ENCODE data around the gene KIF4B. TPM values are rescaled to one million over a fixed set of nuclear protein-coding genes. Genes with fewer than 3 reads are reported as not detected.

KIF4B gene
- total and polyA plus RNA-seq, 2 experiments from 2014 or later, result 0.05 to 0.10 TPM

DNA sequence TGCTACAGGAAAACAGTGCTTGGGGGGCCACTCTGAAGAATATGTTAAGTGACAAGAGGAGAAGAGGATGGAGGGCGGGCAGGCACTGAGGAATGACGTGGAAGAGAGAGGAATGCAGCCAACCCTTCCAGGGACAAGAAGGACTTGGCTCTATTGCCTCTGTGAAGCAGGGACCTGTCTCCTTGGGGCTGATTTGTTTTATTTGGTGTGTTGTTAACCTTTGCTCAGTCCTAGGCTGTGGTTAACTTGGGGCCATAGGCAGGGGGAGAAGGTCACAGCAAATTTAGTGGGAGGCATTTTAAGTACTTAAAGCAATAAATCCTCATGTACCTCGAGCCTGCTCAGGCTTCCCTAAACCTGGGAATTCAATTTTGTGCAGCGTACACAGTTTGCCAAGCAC is 39.9 kb downstream of the KIF4B start:
- no peak for TF ChIP-seq EZH2phosphoT487 (IDR thresholded peaks at IDR 0.05; ENCODE audit: low read depth, severe bottlenecking, unreplicated experiment)
- TF ChIP-seq, protein P1, sequence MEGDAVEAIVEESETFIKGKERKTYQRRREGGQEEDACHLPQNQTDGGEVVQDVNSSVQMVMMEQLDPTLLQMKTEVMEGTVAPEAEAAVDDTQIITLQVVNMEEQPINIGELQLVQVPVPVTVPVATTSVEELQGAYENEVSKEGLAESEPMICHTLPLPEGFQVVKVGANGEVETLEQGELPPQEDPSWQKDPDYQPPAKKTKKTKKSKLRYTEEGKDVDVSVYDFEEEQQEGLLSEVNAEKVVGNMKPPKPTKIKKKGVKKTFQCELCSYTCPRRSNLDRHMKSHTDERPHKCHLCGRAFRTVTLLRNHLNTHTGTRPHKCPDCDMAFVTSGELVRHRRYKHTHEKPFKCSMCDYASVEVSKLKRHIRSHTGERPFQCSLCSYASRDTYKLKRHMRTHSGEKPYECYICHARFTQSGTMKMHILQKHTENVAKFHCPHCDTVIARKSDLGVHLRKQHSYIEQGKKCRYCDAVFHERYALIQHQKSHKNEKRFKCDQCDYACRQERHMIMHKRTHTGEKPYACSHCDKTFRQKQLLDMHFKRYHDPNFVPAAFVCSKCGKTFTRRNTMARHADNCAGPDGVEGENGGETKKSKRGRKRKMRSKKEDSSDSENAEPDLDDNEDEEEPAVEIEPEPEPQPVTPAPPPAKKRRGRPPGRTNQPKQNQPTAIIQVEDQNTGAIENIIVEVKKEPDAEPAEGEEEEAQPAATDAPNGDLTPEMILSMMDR (IDR thresholded peaks at IDR 0.05; ENCODE audit: poor library complexity), result no peak
- no peak for TF ChIP-seq EZH2 (IDR thresholded peaks at IDR 0.05; ENCODE audit: borderline replicate concordance)
- H3K4me2 ChIP-seq, result peak overlapping the region; percentile 24
- no peaks in the 10 kb centered on the region for H3K27me3 ChIP-seq
- no peaks in the 10 kb centered on the region for H4K20me1 ChIP-seq (ENCODE audit: insufficient read depth, poor library complexity, severe bottlenecking)
- WGBS (ENCODE audit: low lambda C conversion rate, missing lambda C conversion rate), result 22% methylated on average over 4 of the region's 4 CpGs
- peak; percentile 42 for DNase-seq (ENCODE audit: low spot score)
- no peaks in the 10 kb centered on the region for H3K9me3 ChIP-seq (ENCODE audit: low read depth)
- peaks cover 18% of the 10 kb centered on the region for H3K4me1 ChIP-seq (ENCODE audit: insufficient read depth)
- no peaks in the 10 kb centered on the region for H3K9me2 ChIP-seq (replicated peaks; ENCODE audit: insufficient read depth)
- H3K36me3 ChIP-seq (replicated peaks; ENCODE audit: insufficient read depth, low read depth), result no peaks in the 10 kb centered on the region
- H2AFZ ChIP-seq, result no peak overlapping the region
- peak overlapping the region; percentile 49 for H3K27ac ChIP-seq
- no peak overlapping the region for H3K4me3 ChIP-seq
- no peaks in the 10 kb centered on the region for H3K79me2 ChIP-seq

DNA sequence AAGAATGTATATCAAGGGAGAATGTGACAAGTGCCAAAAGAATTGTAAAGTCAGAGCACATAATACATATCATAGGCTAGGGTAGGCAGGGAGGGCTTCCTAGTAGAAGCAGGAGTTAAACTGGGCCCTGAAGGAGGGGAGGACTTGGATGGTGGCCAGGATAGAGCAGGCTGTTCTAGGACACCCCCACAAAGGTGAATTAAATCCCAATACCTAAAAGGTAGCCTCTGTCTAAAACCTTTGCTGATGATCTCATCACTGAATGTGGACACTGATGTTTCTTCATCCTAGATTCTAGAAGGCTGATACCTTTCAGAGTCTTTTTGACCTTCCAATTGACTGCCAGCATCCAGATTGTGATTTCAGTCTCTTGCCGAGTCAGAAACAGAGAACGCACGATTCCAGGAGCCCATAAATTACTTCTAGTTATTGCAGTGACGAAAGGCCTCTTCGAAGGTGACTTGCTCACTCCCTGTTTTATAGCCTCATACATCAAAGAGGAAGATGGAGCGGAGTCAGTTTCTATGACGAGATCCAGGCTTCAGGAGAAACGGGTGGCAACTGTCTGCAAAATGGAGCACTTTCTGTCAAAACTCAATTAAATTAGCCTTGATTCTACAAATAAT is 43.2 kb downstream of the KIF4B start:
- H3K79me2 ChIP-seq, result no peaks in the 10 kb centered on the region
- 42% methylated on average over 8 of the region's 8 CpGs for WGBS (ENCODE audit: low lambda C conversion rate, missing lambda C conversion rate)
- no peak overlapping the region for H3K4me2 ChIP-seq
- H4K20me1 ChIP-seq (ENCODE audit: insufficient read depth, poor library complexity, severe bottlenecking), result no peaks in the 10 kb centered on the region
- H3K4me1 ChIP-seq (ENCODE audit: insufficient read depth), result peaks cover 18% of the 10 kb centered on the region
- no peak overlapping the region for H3K4me3 ChIP-seq
- no peaks in the 10 kb centered on the region for H3K27me3 ChIP-seq
- DNase-seq (ENCODE audit: low spot score), result peak; percentile 15
- H2AFZ ChIP-seq, result no peak overlapping the region
- H3K9me2 ChIP-seq (replicated peaks; ENCODE audit: insufficient read depth), result no peaks in the 10 kb centered on the region
- H3K36me3 ChIP-seq (replicated peaks; ENCODE audit: insufficient read depth, low read depth), result no peaks in the 10 kb centered on the region
- H3K9me3 ChIP-seq (ENCODE audit: low read depth), result no peaks in the 10 kb centered on the region
- no peak overlapping the region for H3K27ac ChIP-seq
- TF ChIP-seq EZH2 (IDR thresholded peaks at IDR 0.05; ENCODE audit: borderline replicate concordance) (no peak), EZH2phosphoT487 (IDR thresholded peaks at IDR 0.05; ENCODE audit: low read depth, severe bottlenecking, unreplicated experiment) (no peak)
- TF ChIP-seq, protein P1 (IDR thresholded peaks at IDR 0.05; ENCODE audit: poor library complexity), result no peak

DNA sequence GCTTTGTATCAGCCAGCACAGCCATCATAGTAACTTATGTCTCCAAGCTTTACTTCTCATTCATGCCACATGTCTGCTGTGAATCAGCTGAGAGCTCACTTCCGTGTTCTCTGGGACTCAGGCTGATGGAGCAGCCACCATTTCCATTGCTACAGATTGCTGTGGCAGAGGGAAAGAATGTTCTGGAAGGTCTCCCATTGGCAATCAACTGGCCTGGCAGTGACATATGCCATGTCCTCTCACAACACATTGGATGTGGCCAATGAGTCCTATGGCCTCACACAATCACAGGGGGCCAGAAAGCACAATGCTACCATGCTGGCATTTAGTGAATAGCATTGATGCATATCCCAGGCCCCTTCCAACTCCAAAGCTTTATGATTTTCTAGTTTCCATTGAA is 44.1 kb downstream of the KIF4B start:
- TF ChIP-seq, protein P1 (IDR thresholded peaks at IDR 0.05; ENCODE audit: poor library complexity), result no peak
- no peak for TF ChIP-seq EZH2phosphoT487 (IDR thresholded peaks at IDR 0.05; ENCODE audit: low read depth, severe bottlenecking, unreplicated experiment)
- TF ChIP-seq EZH2 (IDR thresholded peaks at IDR 0.05; ENCODE audit: borderline replicate concordance), result no peak
- WGBS (ENCODE audit: low lambda C conversion rate, missing lambda C conversion rate), result 86% methylated on average over 1 of the region's 1 CpG
- H4K20me1 ChIP-seq (ENCODE audit: insufficient read depth, poor library complexity, severe bottlenecking), result no peaks in the 10 kb centered on the region
- no peaks in the 10 kb centered on the region for H3K79me2 ChIP-seq
- no peak for DNase-seq (ENCODE audit: low spot score)
- H3K4me1 ChIP-seq (ENCODE audit: insufficient read depth), result peaks cover 18% of the 10 kb centered on the region
- no peaks in the 10 kb centered on the region for H3K27me3 ChIP-seq
- H3K27ac ChIP-seq, result no peak overlapping the region
- no peaks in the 10 kb centered on the region for H3K9me3 ChIP-seq (ENCODE audit: low read depth)
- no peaks in the 10 kb centered on the region for H3K9me2 ChIP-seq (replicated peaks; ENCODE audit: insufficient read depth)
- no peak overlapping the region for H3K4me2 ChIP-seq
- no peak overlapping the region for H3K4me3 ChIP-seq
- no peaks in the 10 kb centered on the region for H3K36me3 ChIP-seq (replicated peaks; ENCODE audit: insufficient read depth, low read depth)
- no peak overlapping the region for H2AFZ ChIP-seq
